Measurements from ENCODE around the gene SELE.

- no peak for TF ChIP-seq CTCF (IDR thresholded peaks at IDR 0.05; ENCODE audit: low read depth, low read length, poor library complexity, severe bottlenecking)
- TF ChIP-seq EZH2phosphoT487 (IDR thresholded peaks at IDR 0.05; ENCODE audit: borderline replicate concordance, low read length): no peak
Observed at GRCh38 chr1:169676001-169676400, 57.9 kb downstream of the SELE start.

Measured in DOHH2 (cell line).